Fibroblast of skin of left biceps (primary cell): ENCODE data around the gene ZCCHC24.
"Not testable (repeated sequence)": the region's sequence is repeated elsewhere in the genome, so short reads cannot be mapped to it uniquely, and the experiment has no call there.

Experiments used
- DNase-seq, 2 experiments: peaks; one replicate each; pipeline ENCODE4 v3.0.0-alpha.2; 2013; ENCODE audit warnings: low read depth in 2 of 2

ZCCHC24 gene

GRCh38 chr10:79346388-79347225 is 98.8 kb downstream of the ZCCHC24 start:
- DNase-seq = no peak

DNA sequence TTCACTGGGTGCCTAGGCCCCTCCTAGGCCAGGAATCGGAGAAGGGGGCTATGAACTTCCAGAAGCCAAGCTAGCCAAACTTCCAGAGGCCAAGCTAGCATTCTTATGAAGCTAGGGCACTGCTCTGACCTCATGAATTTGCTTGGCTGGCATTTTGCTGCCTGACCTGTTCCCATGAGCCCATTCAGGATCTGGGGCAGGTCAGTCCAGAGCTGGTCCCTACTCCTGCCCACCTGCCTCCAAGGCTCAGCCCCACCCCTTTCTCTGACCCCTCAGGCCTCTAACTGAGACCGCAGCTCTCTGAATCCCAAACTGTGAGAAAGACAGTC is 99.4 kb downstream of the ZCCHC24 start:
- DNase-seq = no peak

- no peak for DNase-seq
Measured at GRCh38 chr10:79345241-79346011, 100.0 kb downstream of the ZCCHC24 start.

DNA sequence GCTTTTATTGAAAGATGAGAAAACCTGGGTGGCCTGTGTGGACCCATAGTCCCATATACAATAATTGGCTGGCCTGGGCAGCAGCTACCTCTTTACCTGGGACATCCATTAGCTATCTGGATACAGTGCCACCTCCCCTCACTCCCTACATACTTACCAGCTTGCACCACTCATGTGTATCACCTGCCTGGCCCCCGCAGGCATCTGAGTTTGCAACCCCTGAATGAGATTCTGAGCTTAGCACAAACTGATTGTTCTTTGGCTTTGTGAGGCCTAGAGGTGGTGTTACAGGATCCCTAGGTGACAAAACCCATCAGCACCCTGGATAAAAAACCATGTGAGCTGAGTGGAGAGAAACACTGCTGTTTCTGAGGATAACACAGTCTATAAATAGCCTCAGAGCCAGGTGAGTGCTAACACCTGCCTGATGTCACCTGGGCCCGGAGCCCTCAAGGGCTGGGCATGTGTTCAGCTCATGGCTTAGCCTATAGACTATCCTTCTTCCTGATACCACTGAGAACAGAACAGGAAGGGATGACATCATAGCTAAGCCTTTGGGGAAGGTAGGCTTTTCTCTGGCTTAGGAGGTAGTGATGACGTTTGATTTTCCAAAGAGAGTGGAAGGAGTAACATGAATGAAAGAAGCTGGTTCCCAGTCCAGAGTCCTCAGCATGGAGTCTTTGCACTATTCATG is 100.8 kb downstream of the ZCCHC24 start:
- no peak for DNase-seq

- no peak for DNase-seq
Measured at GRCh38 chr10:79342811-79343561, 102.4 kb downstream of the ZCCHC24 start.

- no peak for DNase-seq
Measured at GRCh38 chr10:79342295-79342761, 103.1 kb downstream of the ZCCHC24 start.

- no peak for DNase-seq
Measured at GRCh38 chr10:79340646-79341244, 104.7 kb downstream of the ZCCHC24 start.

DNA sequence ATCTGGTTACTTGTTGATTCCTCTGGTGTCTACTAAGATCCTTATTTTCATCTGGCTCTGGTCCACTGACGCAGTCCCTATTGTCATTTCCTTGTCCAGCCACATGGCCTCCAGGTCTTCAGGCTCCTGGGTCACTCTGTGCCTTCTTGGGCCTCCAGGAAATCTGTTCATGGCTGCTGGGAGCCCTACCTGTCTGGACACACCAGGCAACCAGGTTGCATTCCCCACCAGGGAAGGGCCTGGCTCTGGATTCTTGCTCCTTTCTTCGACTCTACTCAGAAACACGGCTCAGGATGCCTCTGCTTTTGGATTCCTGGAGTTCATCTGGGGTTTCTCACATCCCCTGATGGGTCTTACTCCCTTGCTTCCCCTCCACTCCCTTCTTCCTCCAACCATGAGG is 106.2 kb downstream of the ZCCHC24 start:
- no peak for DNase-seq

GRCh38 chr10:79337783-79338469 is 107.5 kb downstream of the ZCCHC24 start:
- not testable (repeated sequence) for DNase-seq

GRCh38 chr10:79336739-79337138 is 108.7 kb downstream of the ZCCHC24 start:
- DNase-seq = no peak

DNA sequence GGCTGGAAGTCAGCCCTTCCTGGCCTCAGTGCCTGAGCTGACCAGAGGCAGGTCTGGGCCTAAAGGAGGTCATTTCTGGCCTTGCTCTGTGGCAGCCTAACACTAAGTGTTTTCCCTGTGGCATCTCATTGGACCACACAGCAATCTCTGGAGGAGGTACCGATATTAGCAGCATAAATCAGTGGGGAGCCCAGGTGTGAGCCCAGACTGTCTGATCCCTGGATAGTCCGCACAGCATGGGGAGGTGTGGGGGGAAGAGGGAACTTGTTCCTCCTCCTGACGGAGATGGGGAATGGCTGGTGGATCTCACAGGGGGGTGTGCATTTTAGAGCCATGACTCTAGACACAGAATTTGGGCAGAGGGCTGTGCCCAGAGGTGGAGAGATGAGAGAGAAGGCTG is 109.1 kb downstream of the ZCCHC24 start:
- DNase-seq = no peak

- DNase-seq = no peak
Measured at GRCh38 chr10:79335470-79336235, 109.8 kb downstream of the ZCCHC24 start.

DNA sequence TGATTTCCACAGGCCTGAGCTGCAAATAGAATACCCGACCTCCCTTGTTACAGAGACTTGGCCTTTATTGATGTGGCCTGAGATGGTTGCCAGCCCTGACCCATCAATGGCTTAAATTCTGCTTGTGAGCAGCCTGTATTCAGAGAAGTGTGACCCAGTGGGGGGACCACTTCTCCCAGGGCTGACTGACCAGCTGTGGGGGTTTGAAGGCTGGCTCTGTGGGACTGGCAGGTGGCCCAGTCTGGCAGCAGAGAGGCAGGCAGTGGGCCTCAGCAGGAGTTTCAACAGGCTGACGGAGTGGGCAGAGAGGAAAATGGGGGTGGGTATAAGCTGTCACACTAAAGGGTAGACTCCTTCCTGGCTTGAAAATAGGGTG is 110.3 kb downstream of the ZCCHC24 start:
- DNase-seq = no peak

- DNase-seq = no peak
Measured at GRCh38 chr10:79334573-79334972, 110.9 kb downstream of the ZCCHC24 start.

GRCh38 chr10:79333513-79333912 is 111.9 kb downstream of the ZCCHC24 start:
- no peak for DNase-seq

- DNase-seq = not testable (repeated sequence)
Measured at GRCh38 chr10:79332610-79333315, 112.7 kb downstream of the ZCCHC24 start.
